K562 (cell line): ENCODE data around the gene KRT76. TPM values are rescaled to one million over a fixed set of nuclear protein-coding genes. Genes with fewer than 3 reads are reported as not detected.

Experiments used
- CREB3L1 ChIP-seq: fragments of 450-650 bp; IDR thresholded peaks from 2 replicates; pipeline ENCODE4 v1.6.1; 2014; ENCODE audit warnings: low read depth, mild to moderate bottlenecking, moderate library complexity, borderline replicate concordance
- CXXC5 ChIP-seq: fragments of 250-450 bp; sonication (Bioruptor Pico); IDR thresholded peaks from 2 replicates; pipeline ENCODE4 v1.8.0; 2022; ENCODE audit warnings: inconsistent platforms, mild to moderate bottlenecking, moderate library complexity
- E2F6 ChIP-seq, 2 experiments: IDR thresholded peaks; 2 replicates each; pipeline ENCODE4 v1.6.1; 2011; ENCODE audit warnings: borderline replicate concordance in 1 of 2, control low read depth in 1 of 2, low read depth in 1 of 2, low read length in 1 of 2, mild to moderate bottlenecking in 1 of 2, mixed read lengths in 1 of 2, moderate library complexity in 1 of 2; ENCODE audit not compliant: insufficient read depth in 1 of 2, insufficient read length in 1 of 2, poor library complexity in 1 of 2, severe bottlenecking in 1 of 2; ENCODE audit errors: extremely low read depth in 1 of 2
- HNRNPL ChIP-seq: fragments of 200-400 bp; formaldehyde crosslinking; IDR thresholded peaks from 2 replicates; pipeline ENCODE4 v1.6.1; 2017; ENCODE audit warnings: low read depth, mild to moderate bottlenecking, low read length
- MGA ChIP-seq: fragments of 450-650 bp; IDR thresholded peaks from 2 replicates; pipeline ENCODE4 v1.6.1; 2016; ENCODE audit warnings: mild to moderate bottlenecking, moderate library complexity
- POLR2H ChIP-seq: IDR thresholded peaks from 2 replicates; pipeline ENCODE4 v1.6.1; 2016; ENCODE audit warnings: missing genetic modification characterization, low read depth, mild to moderate bottlenecking, control low read depth, missing compliant biosample characterization, moderate library complexity
- SMARCC2 ChIP-seq: fragments of 450-650 bp; IDR thresholded peaks from 2 replicates; pipeline ENCODE4 v1.6.1; 2017; ENCODE audit warnings: antibody characterized with exemption, moderate library complexity, mild to moderate bottlenecking, low read depth
- TEAD2 ChIP-seq: fragments of 450-650 bp; IDR thresholded peaks from 2 replicates; pipeline ENCODE4 v1.6.1; 2016; ENCODE audit warnings: missing genetic modification characterization, control low read depth, missing compliant biosample characterization
- ZNF24 ChIP-seq: fragments of 450-650 bp; IDR thresholded peaks from 2 replicates; pipeline ENCODE4 v1.6.1; 2016
- ZNF511 ChIP-seq: sonication (generic); formaldehyde crosslinking; IDR thresholded peaks from 2 replicates; pipeline ENCODE4 v1.8.0; 2022; ENCODE audit warnings: mild to moderate bottlenecking, missing genetic modification reagents
- ZNF766 ChIP-seq: fragments of 200-800 bp; sonication (Bioruptor generic); conservative IDR thresholded peaks from 2 replicates; pipeline ENCODE4 v1.6.1; 2016; ENCODE audit warnings: missing genetic modification characterization, missing compliant biosample characterization
- polyA plus RNA-seq, 8 experiments: library from polyadenylated mRNA; depleted of rRNA in 4 of 8; stranded (reverse) in 5 of 8; unstranded in 3 of 8; fragments of >200 nt; fragmentation: Nextera tagmentation in 2 of 8; fragmentation: Illumina TruSeq in 1 of 8; extraction: Ambion mirVana in 2 of 8; extraction: Trizol in 1 of 8; gene quantifications; 2 replicates each; pipeline versions ENCODE4 v1.2.1 to v1.2.3, GENCODE V29; 2011 to 2014; ENCODE audit warnings: inconsistent platforms in 1 of 8, missing spikeins in 1 of 8
- total RNA-seq, 7 experiments: library from RNA; depleted of rRNA in 6 of 7; stranded (reverse); fragments of >200 nt in 6 of 7; fragmentation: Illumina TruSeq in 2 of 7; extraction: Trizol in 2 of 7; gene quantifications; 2 replicates each; pipeline versions ENCODE4 v1.2.1 to v1.2.3, GENCODE V29; 2011 to 2021; ENCODE audit warnings: low replicate concordance in 1 of 7

KRT76 gene
- total and polyA plus RNA-seq, 9 of the 15 experiments (the other 6 are each of a cell fraction or from before 2014, with no cell fraction given): not detected

- no peak for TF ChIP-seq MGA
- TF ChIP-seq ZNF766 (CRISPR knock-in tag): peak; percentile 84
- TF ChIP-seq ZNF24: no peak
- no peak for TF ChIP-seq POLR2H (tag)
- no peak for TF ChIP-seq E2F6 (IDR thresholded peaks at IDR 0.05; ENCODE audit: borderline replicate concordance in 1 of 2, extremely low read depth in 1 of 2, insufficient read depth in 1 of 2, insufficient read length in 1 of 2, low read depth in 1 of 2, low read length in 1 of 2, poor library complexity in 1 of 2, severe bottlenecking in 1 of 2)
- TF ChIP-seq ZNF511 (CRISPR knock-in tag): 0 out of 2 replicates have a peak, but pooled peaks have one; percentile 55
- TF ChIP-seq HNRNPL: no peak
- peak; percentile 56 for TF ChIP-seq CXXC5 (CRISPR knock-in tag)
- no peak for TF ChIP-seq TEAD2
- no peak for TF ChIP-seq SMARCC2
- no peak for TF ChIP-seq CREB3L1
Measured at GRCh38 chr12:52741375-52742195, 35.6 kb downstream of the KRT76 start (continued).
